H1 (cell line): ENCODE data around the gene COL10A1. TPM values are rescaled to one million over a fixed set of nuclear protein-coding genes. Genes with fewer than 3 reads are reported as not detected.

ENCODE experiments used
- CTCF ChIA-PET: fragments of 300-600 bp; sonication (Branson Sonifier 250); formaldehyde crosslinking; loops from one replicate; lab custom pipeline; 2021; ENCODE audit not compliant: partially characterized antibody; lab: Charles Lee
- POLR2A ChIA-PET: fragments of 300-600 bp; sonication (Branson Sonifier 250); formaldehyde crosslinking; loops from one replicate; lab custom pipeline; 2021; ENCODE audit warnings: inconsistent platforms; ENCODE audit not compliant: partially characterized antibody; lab: Charles Lee
- DNase-seq, 2 experiments: peaks; one replicate each; pipeline versions ENCODE4 v3.0.0 to v3.0.0-alpha.2; 2010 to 2022; ENCODE audit warnings: low spot score in 2 of 2, low read depth in 1 of 2, mixed read lengths in 1 of 2
- FAIRE-seq: peaks from 2 replicates; lab custom pipeline; 2011; peaks lifted over from hg19 to GRCh38; lab: Jason Lieb, UNC
- H2AFZ ChIP-seq: 2 replicates; pipeline ENCODE4 v1.8.1; 2012; ENCODE audit warnings: low read length, inconsistent platforms
- H2AK5ac ChIP-seq: 2 replicates; pipeline ENCODE4 v1.6.1; 2013; ENCODE audit warnings: low read depth, low read length
- H2BK120ac ChIP-seq: replicated peaks from 2 replicates; pipeline ENCODE3; 2013; ENCODE audit warnings: low read depth, low read length, inconsistent platforms
- H2BK12ac ChIP-seq: 2 replicates; pipeline ENCODE4 v1.6.1; 2013; ENCODE audit warnings: low read depth, low read length
- H2BK15ac ChIP-seq: 2 replicates; pipeline ENCODE4 v1.6.1; 2013; ENCODE audit warnings: low read length
- H2BK20ac ChIP-seq: 2 replicates; pipeline ENCODE4 v1.6.1; 2013; ENCODE audit warnings: low read length
- H2BK5ac ChIP-seq: 2 replicates; pipeline ENCODE4 v1.6.1; 2013; ENCODE audit warnings: low read depth, low read length
- H3K14ac ChIP-seq: 2 replicates; pipeline ENCODE4 v1.6.1; 2013; ENCODE audit warnings: inconsistent platforms; ENCODE audit not compliant: insufficient read length
- H3K18ac ChIP-seq: 2 replicates; pipeline ENCODE4 v1.6.1; 2013; ENCODE audit warnings: low read length; ENCODE audit errors: extremely low read depth
- H3K23ac ChIP-seq: 2 replicates; pipeline ENCODE4 v1.6.1; 2013; ENCODE audit warnings: inconsistent platforms; ENCODE audit not compliant: insufficient read length
- H3K23me2 ChIP-seq: 2 replicates; pipeline ENCODE4 v1.6.1; 2013; ENCODE audit warnings: low read depth, low read length
- H3K27ac ChIP-seq: 2 replicates; pipeline ENCODE4 v1.6.1; 2011; ENCODE audit warnings: low read depth, low read length, inconsistent platforms
- H3K27me3 ChIP-seq, 4 experiments: replicated peaks in 1 of 4; 1 replicate in 1 of 4; 2 replicates in 3 of 4; pipeline versions ENCODE4 v1.6.1 to v1.8.1; 2011 to 2013; ENCODE audit warnings: low read length in 3 of 4, mild to moderate bottlenecking in 3 of 4, inconsistent platforms in 2 of 4, mixed read lengths in 2 of 4, moderate library complexity in 1 of 4; ENCODE audit not compliant: control insufficient read depth in 3 of 4, insufficient read depth in 3 of 4; ENCODE audit errors: extremely low read depth in 1 of 4
- H3K36me3 ChIP-seq, 4 experiments: 2 replicates each; pipeline versions ENCODE4 v1.6.1 to v1.8.1; 2011 to 2013; ENCODE audit warnings: mild to moderate bottlenecking in 4 of 4, low read length in 3 of 4, moderate library complexity in 2 of 4, control low read depth in 1 of 4, inconsistent platforms in 1 of 4; ENCODE audit not compliant: insufficient read depth in 4 of 4, control insufficient read depth in 2 of 4
- H3K4ac ChIP-seq: replicated peaks from 2 replicates; pipeline ENCODE3; 2013; ENCODE audit warnings: low read length, low read depth, mixed read lengths, inconsistent platforms; ENCODE audit not compliant: insufficient read length
- H3K4me1 ChIP-seq, 4 experiments: replicated peaks in 1 of 4; 1 replicate in 1 of 4; 2 replicates in 3 of 4; pipeline versions ENCODE4 v1.6.1 to v1.8.1; 2011 to 2013; ENCODE audit warnings: low read length in 3 of 4, inconsistent platforms in 2 of 4, mixed read lengths in 1 of 4; ENCODE audit not compliant: insufficient read depth in 4 of 4, control insufficient read depth in 3 of 4
- H3K4me2 ChIP-seq, 2 experiments: 2 replicates each; pipeline versions ENCODE4 v1.6.1 to v1.8.1; 2011 to 2013; ENCODE audit warnings: low read depth in 2 of 2, low read length in 2 of 2, control low read depth in 1 of 2, inconsistent platforms in 1 of 2, mild to moderate bottlenecking in 1 of 2; ENCODE audit not compliant: insufficient read depth in 1 of 2
- H3K4me3 ChIP-seq, 4 experiments: fragments of 200-600, 300-600 bp in 1 of 4; sonication (generic), shearing (Covaris generic), sonication (Bioruptor Twin) in 1 of 4; 2 replicates each; pipeline versions ENCODE4 v1.5.1 to v1.8.1; 2011 to 2016; ENCODE audit warnings: low read length in 4 of 4, low read depth in 3 of 4, control low read depth in 2 of 4, inconsistent platforms in 2 of 4, mild to moderate bottlenecking in 2 of 4, mixed read lengths in 1 of 4, moderate library complexity in 1 of 4; ENCODE audit not compliant: insufficient read depth in 2 of 4; ENCODE audit errors: extremely low read depth in 1 of 4
- H3K56ac ChIP-seq: replicated peaks from 2 replicates; pipeline ENCODE3; 2013; ENCODE audit warnings: low read depth, mild to moderate bottlenecking, mixed read lengths, low read length, inconsistent platforms; ENCODE audit not compliant: insufficient read length
- H3K79me1 ChIP-seq: 2 replicates; pipeline ENCODE4 v1.6.1; 2013; ENCODE audit warnings: low read depth, low read length, control low read depth
- H3K79me2 ChIP-seq, 2 experiments: 2 replicates each; pipeline versions ENCODE4 v1.6.1 to v1.8.1; 2012 to 2013; ENCODE audit warnings: low read length in 2 of 2, mild to moderate bottlenecking in 2 of 2, inconsistent platforms in 1 of 2; ENCODE audit not compliant: insufficient read depth in 2 of 2, control insufficient read depth in 1 of 2
- H3K9ac ChIP-seq, 4 experiments: replicated peaks in 1 of 4; 1 replicate in 1 of 4; 2 replicates in 3 of 4; pipeline versions ENCODE4 v1.6.1 to v1.8.1; 2011 to 2013; ENCODE audit warnings: low read depth in 3 of 4, low read length in 3 of 4, control low read depth in 2 of 4, mild to moderate bottlenecking in 2 of 4, moderate library complexity in 2 of 4, inconsistent platforms in 1 of 4; ENCODE audit errors: extremely low read depth in 1 of 4
- H3K9me3 ChIP-seq, 2 experiments: 2 replicates each; pipeline versions ENCODE4 v1.6.1 to v1.8.1; 2012 to 2013; ENCODE audit warnings: mild to moderate bottlenecking in 2 of 2, moderate library complexity in 2 of 2, control low read depth in 1 of 2, inconsistent platforms in 1 of 2, low read depth in 1 of 2, low read length in 1 of 2, mixed read lengths in 1 of 2; ENCODE audit not compliant: insufficient read depth in 2 of 2
- H4K20me1 ChIP-seq, 2 experiments: replicated peaks in 1 of 2; 2 replicates each; pipeline versions ENCODE3 to v1.8.1; 2011 to 2013; ENCODE audit warnings: inconsistent platforms in 2 of 2, low read length in 2 of 2, mild to moderate bottlenecking in 1 of 2; ENCODE audit not compliant: insufficient read depth in 2 of 2, control insufficient read depth in 1 of 2
- H4K5ac ChIP-seq: 2 replicates; pipeline ENCODE4 v1.6.1; 2013; ENCODE audit warnings: low read length, low read depth, mixed read lengths, inconsistent platforms; ENCODE audit not compliant: insufficient read length
- H4K8ac ChIP-seq: 2 replicates; pipeline ENCODE4 v1.8.0; 2013; ENCODE audit warnings: mild to moderate bottlenecking, moderate library complexity, low read length, inconsistent platforms; ENCODE audit not compliant: insufficient read depth; ENCODE audit errors: extremely low read depth
- H4K91ac ChIP-seq: replicated peaks from 2 replicates; pipeline ENCODE3; 2013; ENCODE audit warnings: low read length, mixed read lengths, inconsistent platforms; ENCODE audit not compliant: insufficient read length
- CBX5 ChIP-seq: fragments of 300-800, 300-1000 bp; sonication (generic); IDR thresholded peaks from 2 replicates; pipeline ENCODE4 v1.7.1; 2016; ENCODE audit warnings: antibody characterized with exemption, low read length, low read depth
- EP300 ChIP-seq, 2 experiments: IDR thresholded peaks; 1 replicate in 1 of 2; 2 replicates in 1 of 2; pipeline ENCODE4 v1.6.1; 2011 to 2012; ENCODE audit warnings: low read depth in 2 of 2, low read length in 2 of 2, mild to moderate bottlenecking in 2 of 2, borderline replicate concordance in 1 of 2, inconsistent platforms in 1 of 2, moderate library complexity in 1 of 2
- FOSL1 ChIP-seq: IDR thresholded peaks from 2 replicates; pipeline ENCODE4 v1.6.1; 2011; ENCODE audit warnings: mild to moderate bottlenecking, low read depth, low read length, moderate library complexity; ENCODE audit not compliant: insufficient read depth
- GABPA ChIP-seq: IDR thresholded peaks from 2 replicates; pipeline ENCODE4 v1.6.1; 2011; ENCODE audit warnings: mild to moderate bottlenecking, low read length, moderate library complexity, borderline replicate concordance; ENCODE audit not compliant: insufficient read depth
- HDAC2 ChIP-seq, 2 experiments: fragments of 300-600 bp in 1 of 2; sonication (generic) in 1 of 2; IDR thresholded peaks; 2 replicates each; pipeline ENCODE4 v1.6.1; 2011 to 2012; ENCODE audit warnings: low read depth in 2 of 2, low read length in 2 of 2, mild to moderate bottlenecking in 2 of 2, moderate library complexity in 2 of 2, borderline replicate concordance in 1 of 2, inconsistent platforms in 1 of 2
- JUND ChIP-seq: IDR thresholded peaks from 2 replicates; pipeline ENCODE4 v1.6.1; 2011; ENCODE audit warnings: mild to moderate bottlenecking, improper control_type of control experiment, low read length
- KDM5A ChIP-seq: fragments of 200-600 bp; IDR thresholded peaks from 2 replicates; pipeline ENCODE4 v1.7.1; 2012; ENCODE audit warnings: mild to moderate bottlenecking, low read length, inconsistent platforms, mixed read lengths
- RXRA ChIP-seq: IDR thresholded peaks from 2 replicates; pipeline ENCODE4 v1.6.1; 2011; ENCODE audit warnings: low read depth, mild to moderate bottlenecking, low read length, moderate library complexity; ENCODE audit not compliant: insufficient read depth
- SP2 ChIP-seq: IDR thresholded peaks from 2 replicates; pipeline ENCODE4 v1.6.1; 2012; ENCODE audit warnings: mild to moderate bottlenecking, low read length, inconsistent platforms
- WGBS, 2 experiments: shearing (Covaris generic) in 1 of 2; methylation state at CpG; one replicate each; pipeline versions ENCODE4 v1.1.6 to v1.1.7; 2013 to 2015; ENCODE audit warnings: low lambda C conversion rate in 2 of 2, mixed read lengths in 2 of 2, inconsistent platforms in 1 of 2, low coverage in 1 of 2, missing lambda C conversion rate in 1 of 2; ENCODE audit not compliant: insufficient replicate concordance in 2 of 2, insufficient coverage in 1 of 2, insufficient read length in 1 of 2; ENCODE audit errors: extremely low coverage in 1 of 2, missing lambda C conversion rate in 1 of 2; 5-methylcytosine and 5-hydroxymethylcytosine counted together
- polyA plus RNA-seq, 7 experiments: library from polyadenylated mRNA; depleted of rRNA in 3 of 7; stranded (reverse) in 5 of 7; unstranded in 2 of 7; fragments of >200 nt in 5 of 7; fragments of 200-250 nt in 2 of 7; gene quantifications; 1 replicate in 5 of 7; 2 replicates in 1 of 7; 4 replicates in 1 of 7; pipeline versions ENCODE4 v1.2.1 to v1.2.3, GENCODE V29; 2011 to 2013; ENCODE audit warnings: missing spikeins in 2 of 7, mixed read lengths in 2 of 7
- total RNA-seq: library from RNA; stranded (reverse); fragmentation: NEBNext Ultra II Directional; extraction: Animal tissue kit (Norgen Biotek cat#: 25700); gene quantifications from 2 replicates; pipeline ENCODE4 v1.2.1, GENCODE V29; 2021

COL10A1 gene
- total and polyA plus RNA-seq, 2 of the 8 experiments (the other 6 are each of a cell fraction or from before 2014, with no cell fraction given), result not detected

- Histone ChIP-seq H2BK120ac (no peak overlapping the region), H2BK15ac (no peak overlapping the region), H3K79me1 (no peaks in the 10 kb centered on the region), H3K23ac (no peak overlapping the region), H4K91ac (no peak overlapping the region), H3K4ac (no peak overlapping the region), H3K14ac (no peak overlapping the region), H3K27ac (no peak overlapping the region), H2AFZ (no peak overlapping the region), H3K56ac (no peak overlapping the region), H3K27me3 (no peaks in the 10 kb centered on the region), H4K5ac (no peak overlapping the region), H4K8ac (no peak overlapping the region), H3K4me3 (no peak overlapping the region), H4K20me1 (no peaks in the 10 kb centered on the region), H3K9me3 (no peaks in the 10 kb centered on the region), H2AK5ac (no peak overlapping the region), H3K36me3 (no peaks in the 10 kb centered on the region; a peak in 3 of 8 replicates), H3K79me2 (peaks cover 0 to 4% of the 10 kb centered on the region in 2 experiments; a peak in 1 of 4 replicates), H2BK5ac (no peak overlapping the region), H3K9ac (no peak overlapping the region), H2BK20ac (no peak overlapping the region), H2BK12ac (no peak overlapping the region), H3K4me1 (no peaks in the 10 kb centered on the region), H3K18ac (no peak overlapping the region), H3K23me2 (no peaks in the 10 kb centered on the region), H3K4me2 (no peak overlapping the region)
- no peak for TF ChIP-seq CBX5
- no peak for TF ChIP-seq GABPA
- TF ChIP-seq SP2, result no peak
- TF ChIP-seq EP300 (IDR thresholded peaks at IDR 0.05; ENCODE audit: borderline replicate concordance in 1 of 2, low read depth in 2 of 2, low read length in 2 of 2), result no peak
- no peak for TF ChIP-seq HDAC2 (IDR thresholded peaks at IDR 0.05; ENCODE audit: borderline replicate concordance in 1 of 2, low read depth in 2 of 2, low read length in 2 of 2)
- TF ChIP-seq FOSL1, result no peak
- TF ChIP-seq JUND, result no peak
- no peak for TF ChIP-seq KDM5A
- no peak for TF ChIP-seq RXRA
- 89% methylated on average over 1 of the region's 1 CpG; no CpG with 5 or more reads in 1 of the 2 experiments for WGBS, 2 experiments
- DNase-seq (no peak), FAIRE-seq (no peak)
- ChIA-PET CTCF (interaction anchor here (2.3 kb wide), 1 partner anchor 60 kb away, joined by 4 read pairs; no protein-coding TSS in a partner anchor), POLR2A (interaction anchor here (2.0 kb wide), 1 partner anchor 8 kb away, joined by 9 read pairs; no protein-coding TSS in a partner anchor)
Measured at GRCh38 chr6:116157391-116157790, 31.5 kb upstream of the COL10A1 start.
